Osteoblast (primary cell): ENCODE data around the gene IFIT3. TPM values are rescaled to one million over a fixed set of nuclear protein-coding genes. Genes with fewer than 3 reads are reported as not detected.

Experiments used
- DNase-seq: peaks from one replicate; pipeline ENCODE4 v3.0.0; 2011; ENCODE audit warnings: low spot score, mixed read lengths; ENCODE audit not compliant: insufficient read length; ENCODE audit errors: missing footprints
- H2AFZ ChIP-seq: 2 replicates; pipeline ENCODE4 v1.6.0; 2011; ENCODE audit warnings: mild to moderate bottlenecking, low read length
- H3K27ac ChIP-seq: 2 replicates; pipeline ENCODE4 v1.5.1; 2011; ENCODE audit warnings: mild to moderate bottlenecking, low read depth, low read length, moderate library complexity
- H3K27me3 ChIP-seq: 2 replicates; pipeline ENCODE4 v1.6.0; 2012; ENCODE audit warnings: mild to moderate bottlenecking, control low read depth, inconsistent platforms, low read length, moderate library complexity; ENCODE audit not compliant: insufficient read depth
- H3K36me3 ChIP-seq: 2 replicates; pipeline ENCODE4 v1.5.1; 2011; ENCODE audit warnings: mild to moderate bottlenecking, low read length, control low read depth, moderate library complexity; ENCODE audit not compliant: insufficient read depth
- H3K4me1 ChIP-seq: 2 replicates; pipeline ENCODE4 v1.5.1; 2011; ENCODE audit warnings: mild to moderate bottlenecking, low read length, control low read depth, moderate library complexity; ENCODE audit not compliant: insufficient read depth
- H3K4me2 ChIP-seq: 2 replicates; pipeline ENCODE4 v1.6.0; 2011; ENCODE audit warnings: mild to moderate bottlenecking, low read length; ENCODE audit not compliant: insufficient read depth
- H3K4me3 ChIP-seq: fragments of 200-600 bp; sonication (generic); 3 replicates; pipeline ENCODE4 v1.5.1; 2012; ENCODE audit warnings: mild to moderate bottlenecking, low read length, inconsistent platforms; ENCODE audit not compliant: insufficient read depth
- H3K79me2 ChIP-seq: 2 replicates; pipeline ENCODE4 v1.6.0; 2012; ENCODE audit warnings: mild to moderate bottlenecking, low read length, control low read depth, inconsistent platforms; ENCODE audit not compliant: insufficient read depth
- H3K9me3 ChIP-seq: 2 replicates; pipeline ENCODE4 v1.5.1; 2011; ENCODE audit warnings: low read depth, low read length, control low read depth
- H4K20me1 ChIP-seq: 2 replicates; pipeline ENCODE4 v1.6.0; 2012; ENCODE audit warnings: mild to moderate bottlenecking, low read length, control low read depth; ENCODE audit not compliant: insufficient read depth
- CTCF ChIP-seq: IDR thresholded peaks from 2 replicates; pipeline ENCODE4 v1.5.1; 2011; ENCODE audit warnings: mild to moderate bottlenecking, low read depth, low read length, moderate library complexity; ENCODE audit errors: extremely low read depth
- total RNA-seq: library from RNA; depleted of rRNA; stranded (reverse); fragments of >200 nt; gene quantifications from 2 replicates; pipeline ENCODE4 v1.2.3, GENCODE V29; 2012

The IFIT3 gene
- total RNA-seq, 1 donor = 43.8 TPM

GRCh38 chr10:89335226-89335625 is 7.4 kb downstream of the IFIT3 start:
- H3K27me3 ChIP-seq = no peaks in the 10 kb centered on the region
- H4K20me1 ChIP-seq = no peaks in the 10 kb centered on the region
- peaks cover 32% of the 10 kb centered on the region for H3K4me1 ChIP-seq
- H3K27ac ChIP-seq = no peak overlapping the region
- DNase-seq = no peak
- H3K79me2 ChIP-seq = peaks cover 59% of the 10 kb centered on the region
- H3K4me2 ChIP-seq = no peak overlapping the region
- H3K4me3 ChIP-seq = no peak overlapping the region
- H3K9me3 ChIP-seq = no peaks in the 10 kb centered on the region
- H2AFZ ChIP-seq = no peak overlapping the region
- TF ChIP-seq CTCF = no peak
- H3K36me3 ChIP-seq = peaks cover 4% of the 10 kb centered on the region

GRCh38 chr10:89336241-89336640 is 8.4 kb downstream of the IFIT3 start:
- peaks cover 52% of the 10 kb centered on the region for H3K79me2 ChIP-seq
- H4K20me1 ChIP-seq = no peaks in the 10 kb centered on the region
- no peak overlapping the region for H3K4me2 ChIP-seq
- no peak for TF ChIP-seq CTCF
- no peak overlapping the region for H3K27ac ChIP-seq
- peaks cover 4% of the 10 kb centered on the region for H3K36me3 ChIP-seq
- no peak overlapping the region for H2AFZ ChIP-seq
- H3K9me3 ChIP-seq = no peaks in the 10 kb centered on the region
- no peaks in the 10 kb centered on the region for H3K27me3 ChIP-seq
- DNase-seq = no peak
- H3K4me3 ChIP-seq = no peak overlapping the region
- H3K4me1 ChIP-seq = peaks cover 29% of the 10 kb centered on the region

- H3K27ac ChIP-seq = no peak overlapping the region
- no peak overlapping the region for H3K4me3 ChIP-seq
- H3K36me3 ChIP-seq = peaks cover 4% of the 10 kb centered on the region
- no peak overlapping the region for H2AFZ ChIP-seq
- H3K9me3 ChIP-seq = no peaks in the 10 kb centered on the region
- peaks cover 53% of the 10 kb centered on the region for H3K79me2 ChIP-seq
- peaks cover 31% of the 10 kb centered on the region for H3K4me1 ChIP-seq
- TF ChIP-seq CTCF = no peak
- H3K27me3 ChIP-seq = no peaks in the 10 kb centered on the region
- no peaks in the 10 kb centered on the region for H4K20me1 ChIP-seq
- no peak overlapping the region for H3K4me2 ChIP-seq
- no peak for DNase-seq
Measured at GRCh38 chr10:89337484-89337883, 9.7 kb downstream of the IFIT3 start.

- H3K9me3 ChIP-seq = no peaks in the 10 kb centered on the region
- peaks cover 44% of the 10 kb centered on the region for H3K79me2 ChIP-seq
- H3K36me3 ChIP-seq = peaks cover 4% of the 10 kb centered on the region
- no peak overlapping the region for H3K27ac ChIP-seq
- H3K27me3 ChIP-seq = no peaks in the 10 kb centered on the region
- TF ChIP-seq CTCF = no peak
- no peak for DNase-seq
- H2AFZ ChIP-seq = no peak overlapping the region
- no peak overlapping the region for H3K4me3 ChIP-seq
- H4K20me1 ChIP-seq = no peaks in the 10 kb centered on the region
- no peak overlapping the region for H3K4me2 ChIP-seq
- H3K4me1 ChIP-seq = peaks cover 24% of the 10 kb centered on the region
Measured at GRCh38 chr10:89338713-89339112, 10.9 kb downstream of the IFIT3 start.
